Neural cell (in vitro differentiated cells): ENCODE data around the gene RCN2. TPM values are rescaled to one million over a fixed set of nuclear protein-coding genes. Genes with fewer than 3 reads are reported as not detected.

Source experiments
- H2AFZ ChIP-seq: fragments of 200-600, 300-800 bp; sonication (generic), shearing (Covaris generic); 2 replicates; pipeline ENCODE4 v1.6.0; 2014; ENCODE audit warnings: low read depth, mild to moderate bottlenecking, antibody characterized with exemption, low read length, moderate library complexity
- H3F3A ChIP-seq: fragments of 200-600 bp; shearing (Covaris generic); 2 replicates; pipeline ENCODE4 v1.6.1; 2016; ENCODE audit warnings: mild to moderate bottlenecking, moderate library complexity, mixed read lengths, antibody characterized with exemption, low read length; ENCODE audit not compliant: insufficient read depth, poor library complexity, severe bottlenecking
- H3K27ac ChIP-seq: fragments of 200-600, 300-800 bp; sonication (generic), shearing (Covaris generic); 2 replicates; pipeline ENCODE4 v1.5.1; 2014; ENCODE audit warnings: mild to moderate bottlenecking, low read length, moderate library complexity
- H3K27me3 ChIP-seq: fragments of 300-800, 200-600 bp; sonication (generic), shearing (Covaris generic); 2 replicates; pipeline ENCODE4 v1.6.0; 2014; ENCODE audit warnings: mild to moderate bottlenecking, low read depth, low read length, moderate library complexity; ENCODE audit not compliant: insufficient read depth
- H3K36me3 ChIP-seq: fragments of 300-800, 200-600 bp; sonication (generic), shearing (Covaris generic); 2 replicates; pipeline ENCODE4 v1.5.1; 2014; ENCODE audit warnings: mild to moderate bottlenecking, antibody characterized with exemption, low read length, moderate library complexity; ENCODE audit not compliant: insufficient read depth
- H3K4me2 ChIP-seq: fragments of 300-800, 200-600 bp; sonication (generic), shearing (Covaris generic); 2 replicates; pipeline ENCODE4 v1.6.0; 2014; ENCODE audit warnings: mild to moderate bottlenecking, low read length
- H3K4me3 ChIP-seq: fragments of 300-800, 200-600 bp; sonication (generic), shearing (Covaris generic); 2 replicates; pipeline ENCODE4 v1.5.1; 2014; ENCODE audit warnings: mild to moderate bottlenecking, low read length, moderate library complexity
- H3K79me2 ChIP-seq: fragments of 200-600 bp; shearing (Covaris generic); replicated peaks from 2 replicates; pipeline ENCODE4 v1.6.0; 2014; ENCODE audit warnings: mild to moderate bottlenecking, low read length, moderate library complexity; ENCODE audit not compliant: insufficient read depth
- H3K9ac ChIP-seq: fragments of 300-800, 200-600 bp; sonication (generic), shearing (Covaris generic); 2 replicates; pipeline ENCODE4 v1.6.1; 2016; ENCODE audit warnings: mild to moderate bottlenecking, low read length, mixed read lengths
- H3K9me2 ChIP-seq: fragments of 200-600 bp; shearing (Covaris generic); 2 replicates; pipeline ENCODE4 v1.6.1; 2016; ENCODE audit warnings: mild to moderate bottlenecking, low read length, mixed read lengths; ENCODE audit not compliant: insufficient read depth
- H3K9me3 ChIP-seq: fragments of 200-600, 300-800 bp; sonication (generic), shearing (Covaris generic); 2 replicates; pipeline ENCODE4 v1.6.1; 2016; ENCODE audit warnings: mild to moderate bottlenecking, mixed run types, low read length, moderate library complexity, mixed read lengths
- H4K20me1 ChIP-seq: fragments of 200-600 bp; shearing (Covaris generic); 2 replicates; pipeline ENCODE4 v1.6.1; 2016; ENCODE audit warnings: mild to moderate bottlenecking, mixed run types; ENCODE audit not compliant: insufficient read depth
- CTCF ChIP-seq: fragments of 450-650 bp; IDR thresholded peaks from 2 replicates; pipeline ENCODE4 v1.5.1; 2014; ENCODE audit warnings: antibody characterized with exemption, mild to moderate bottlenecking, moderate library complexity; ENCODE audit not compliant: poor library complexity, severe bottlenecking
- EP300 ChIP-seq: fragments of 450-650 bp; conservative IDR thresholded peaks from 2 replicates; pipeline ENCODE4 v1.6.1; 2014; ENCODE audit warnings: antibody characterized with exemption, mild to moderate bottlenecking, moderate library complexity; ENCODE audit not compliant: poor library complexity, severe bottlenecking
- EZH2 ChIP-seq: fragments of 200-600, 300-800 bp; shearing (Covaris generic), sonication (generic); IDR thresholded peaks from 2 replicates; pipeline ENCODE4 v1.6.1; 2014; ENCODE audit warnings: antibody characterized with exemption, low read length, borderline replicate concordance, mild to moderate bottlenecking; ENCODE audit not compliant: insufficient read depth, poor library complexity, severe bottlenecking
- MXI1 ChIP-seq: fragments of 450-650 bp; conservative IDR thresholded peaks from 2 replicates; pipeline ENCODE4 v1.6.1; 2014; ENCODE audit warnings: antibody characterized with exemption, mild to moderate bottlenecking; ENCODE audit not compliant: poor library complexity, severe bottlenecking
- POLR2AphosphoS5 ChIP-seq: IDR thresholded peaks from 2 replicates; pipeline ENCODE4 v1.6.1; 2012
- RAD21 ChIP-seq: fragments of 450-650 bp; conservative IDR thresholded peaks from 2 replicates; pipeline ENCODE4 v1.6.1; 2014; ENCODE audit warnings: antibody characterized with exemption, mild to moderate bottlenecking, moderate library complexity
- REST ChIP-seq: IDR thresholded peaks from 2 replicates; pipeline ENCODE4 v1.6.1; 2012; ENCODE audit warnings: borderline replicate concordance
- SMC3 ChIP-seq: fragments of 450-650 bp; conservative IDR thresholded peaks from 2 replicates; pipeline ENCODE4 v1.6.1; 2014; ENCODE audit warnings: antibody characterized with exemption, mild to moderate bottlenecking, moderate library complexity; ENCODE audit not compliant: poor library complexity
- TAF1 ChIP-seq: IDR thresholded peaks from 2 replicates; pipeline ENCODE4 v1.6.1; 2012; ENCODE audit warnings: low read depth
- polyA plus RNA-seq: library from polyadenylated mRNA; depleted of rRNA; stranded (reverse); fragments of >200 nt; gene quantifications from 2 replicates; pipeline ENCODE4 v1.2.3, GENCODE V29; 2014

RCN2 gene
- polyA plus RNA-seq, 1 donor from 2014 or later: 400 TPM

- Histone ChIP-seq H3K4me2 (no peak overlapping the region), H3K27ac (no peak overlapping the region), H3K9ac (no peak overlapping the region), H3F3A (no peaks in the 10 kb centered on the region), H3K4me3 (no peak overlapping the region), H3K27me3 (no peaks in the 10 kb centered on the region), H3K9me3 (no peaks in the 10 kb centered on the region), H4K20me1 (no peaks in the 10 kb centered on the region), H3K9me2 (no peaks in the 10 kb centered on the region), H3K36me3 (peaks cover 18% of the 10 kb centered on the region), H3K79me2 (peaks cover 16% of the 10 kb centered on the region), H2AFZ (no peak overlapping the region)
- no peak for TF ChIP-seq SMC3
- no peak for TF ChIP-seq CTCF
- no peak for TF ChIP-seq EP300
- no peak for TF ChIP-seq POLR2AphosphoS5
- TF ChIP-seq MXI1: no peak
- no peak for TF ChIP-seq TAF1
- no peak for TF ChIP-seq RAD21
- TF ChIP-seq REST: no peak
- no peak for TF ChIP-seq EZH2
Observed at GRCh38 chr15:76939715-76940114, 8.2 kb downstream of the RCN2 start.

GRCh38 chr15:76941636-76942035 lies 10.1 kb downstream of the RCN2 start:
- TF ChIP-seq POLR2AphosphoS5: no peak
- no peak for TF ChIP-seq REST
- TF ChIP-seq RAD21: no peak
- TF ChIP-seq CTCF: no peak
- no peak for TF ChIP-seq SMC3
- TF ChIP-seq EP300: no peak
- no peak for TF ChIP-seq EZH2
- no peak for TF ChIP-seq MXI1
- no peak for TF ChIP-seq TAF1
- Histone ChIP-seq H3K27ac (no peak overlapping the region), H3K9me2 (no peaks in the 10 kb centered on the region), H3K9ac (no peak overlapping the region), H3F3A (no peaks in the 10 kb centered on the region), H2AFZ (no peak overlapping the region), H3K36me3 (peaks cover 9% of the 10 kb centered on the region), H4K20me1 (no peaks in the 10 kb centered on the region), H3K27me3 (no peaks in the 10 kb centered on the region), H3K4me3 (no peak overlapping the region), H3K9me3 (no peaks in the 10 kb centered on the region), H3K79me2 (peaks cover 7% of the 10 kb centered on the region), H3K4me2 (no peak overlapping the region)
